Subcutaneous adipose tissue (tissue), 4 donors: Measurements from ENCODE around the gene WT1. TPM values are rescaled to one million over a fixed set of nuclear protein-coding genes. Genes with fewer than 3 reads are reported as not detected.

Experiments used
- CTCF ChIP-seq: fragments of 450-650 bp; IDR thresholded peaks from one replicate; pipeline ENCODE4 v1.5.1; 2016; ENCODE audit warnings: low read depth, mild to moderate bottlenecking, control low read depth, antibody characterized with exemption, moderate library complexity
- total RNA-seq, 4 donors: library from RNA; depleted of rRNA; stranded (reverse); fragments of >200 nt; gene quantifications; one replicate each; pipeline ENCODE4 v1.1.0, GENCODE V29; 2016

The WT1 gene
- total RNA-seq, result under 1 TPM in 1 of 4 donors, not detected in 3; 0.82 TPM

DNA sequence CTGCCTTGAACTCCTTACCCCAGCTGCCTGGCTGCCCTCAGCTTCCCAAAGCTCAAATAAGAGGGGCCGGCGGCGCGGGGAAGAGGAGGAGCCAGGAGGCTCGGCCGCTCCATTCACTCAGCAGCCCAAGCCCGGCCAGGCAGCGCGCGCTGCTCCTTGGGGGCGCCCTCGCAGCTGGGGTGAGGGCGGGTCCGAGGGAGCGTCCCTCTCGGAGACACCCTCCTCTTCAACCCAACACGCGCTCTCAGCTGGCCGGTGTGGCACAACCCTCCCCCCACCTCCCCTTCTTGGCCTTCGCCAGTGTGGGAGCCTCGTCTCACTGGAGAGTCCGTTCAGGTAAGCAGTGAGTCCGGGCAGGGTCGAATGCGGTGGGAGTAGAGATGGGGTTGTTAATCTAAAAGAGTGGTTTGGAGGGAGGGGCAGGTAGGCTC is at the start of gene WT1:
Gene WT1 (minus strand): TSS at position 29 of the 431 bp plus-strand sequence.
- no peak for TF ChIP-seq CTCF

DNA sequence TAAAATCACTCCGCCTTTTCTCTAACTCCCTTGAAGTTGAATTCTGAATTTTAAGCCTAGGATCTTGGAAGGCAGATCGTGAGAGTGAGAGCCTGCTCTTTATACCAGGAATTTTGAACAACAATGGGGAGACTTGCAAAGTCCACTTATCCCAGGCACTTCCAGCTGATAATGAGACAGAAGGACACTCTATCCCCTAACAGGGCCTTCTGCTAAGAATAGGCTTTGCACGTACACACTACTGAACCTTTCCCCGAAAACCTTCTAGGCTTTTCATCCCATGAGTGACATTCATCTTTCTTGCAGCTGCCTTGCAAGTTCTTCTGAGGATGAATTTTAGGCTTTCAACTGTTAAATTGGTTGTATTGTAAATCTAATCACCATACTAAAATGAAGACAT is 44.0 kb upstream of the WT1 start:
- no peak for TF ChIP-seq CTCF

DNA sequence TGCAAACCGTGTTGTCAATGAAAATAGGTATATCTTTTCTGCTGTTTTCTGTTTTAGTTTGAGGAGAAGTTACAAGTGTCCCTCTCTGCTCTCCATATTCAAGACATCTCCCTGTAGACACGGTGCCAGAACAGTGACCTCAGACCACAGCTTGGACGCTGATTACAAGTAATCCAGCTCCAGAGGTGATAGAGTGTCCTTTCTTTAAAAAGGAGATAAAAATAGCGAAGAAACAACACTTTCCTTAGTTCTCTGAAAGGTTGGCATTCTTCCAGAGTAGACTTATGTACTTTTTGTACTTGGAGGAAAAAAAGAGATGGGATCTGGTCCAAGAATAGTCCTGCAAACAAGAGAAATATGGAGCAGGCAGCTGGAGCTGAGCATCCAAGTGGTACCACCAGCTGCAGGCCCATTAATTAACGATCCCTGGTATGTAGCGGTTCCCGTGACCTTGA is 43.0 kb upstream of the WT1 start:
- no peak for TF ChIP-seq CTCF

GRCh38 chr11:32473282-32473909 is 38.1 kb upstream of the WT1 start:
- no peak for TF ChIP-seq CTCF

DNA sequence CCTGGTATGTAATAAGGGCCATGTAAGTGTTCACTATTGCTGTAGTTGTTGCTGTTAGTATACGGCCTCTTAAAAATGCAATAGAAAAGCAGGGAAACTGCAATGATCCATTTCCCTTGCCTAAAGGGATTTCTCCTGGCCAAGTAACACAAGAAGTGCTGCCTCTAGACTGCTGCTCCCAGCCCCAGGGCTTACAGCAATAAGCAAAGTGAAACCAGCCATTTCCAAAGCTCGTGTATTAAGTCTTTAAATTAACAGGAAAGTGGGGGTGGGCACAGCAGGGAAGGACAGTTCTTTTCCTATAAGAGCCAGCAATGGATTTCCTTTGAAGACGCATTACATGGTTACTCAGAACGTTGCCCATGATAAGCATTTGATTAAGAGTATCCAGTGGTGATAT is 36.9 kb upstream of the WT1 start:
- TF ChIP-seq CTCF, result no peak

GRCh38 chr11:32469791-32470190 is 34.5 kb upstream of the WT1 start:
- no peak for TF ChIP-seq CTCF

DNA sequence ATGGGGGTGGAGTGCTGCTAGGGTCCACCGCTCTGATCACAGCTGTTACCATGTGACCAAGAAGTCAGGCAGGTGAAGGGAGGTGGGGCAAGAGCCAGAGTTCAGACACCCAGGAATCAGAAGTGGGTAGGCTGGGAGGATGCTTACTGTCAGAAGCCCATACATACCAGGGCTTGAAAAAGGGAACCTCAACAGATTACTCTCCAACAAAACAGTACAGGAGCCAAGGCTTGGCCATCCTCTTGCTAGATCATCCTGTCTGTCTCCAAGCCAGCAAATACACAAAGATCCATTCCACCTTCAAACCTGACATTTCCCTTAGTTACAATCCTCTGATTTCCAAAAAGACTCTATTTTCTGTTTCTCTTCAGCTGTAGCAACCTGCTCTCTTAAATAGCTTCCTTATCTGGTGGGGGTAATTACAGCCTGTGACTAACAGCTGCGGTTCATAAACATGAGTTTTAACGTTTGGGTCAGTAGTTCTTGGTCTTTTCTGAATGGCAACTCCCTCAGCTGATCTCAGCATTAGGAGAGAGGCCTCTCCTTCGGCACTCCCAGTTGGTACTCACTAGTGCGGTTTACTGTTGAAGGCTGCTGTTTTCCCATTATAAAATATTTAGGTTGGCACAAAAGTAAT is 31.1 kb upstream of the WT1 start:
- no peak for TF ChIP-seq CTCF
